SK-N-SH (cell line): Measurements from ENCODE around the gene CFAP100. TPM values are rescaled to one million over a fixed set of nuclear protein-coding genes. Genes with fewer than 3 reads are reported as not detected.

ENCODE experiments used
- CTCF ChIA-PET: fragments of 300-600, 350-600 bp; formaldehyde crosslinking; extraction: SDS; loops from one replicate; lab custom pipeline; 2021; lab: Yijun Ruan, JAX
- POLR2A ChIA-PET: fragments of 350-600 bp; sonication (Branson Sonifier 250); formaldehyde crosslinking; extraction: SDS; loops from one replicate; lab custom pipeline; 2020; ENCODE audit warnings: antibody characterized with exemption, inconsistent platforms; lab: Yijun Ruan, JAX
- DNase-seq: peaks from one replicate; pipeline ENCODE4 v3.0.0; 2012
- H2AFZ ChIP-seq: fragments of 200-600 bp; sonication (generic); 2 replicates; pipeline ENCODE4 v1.8.1; 2016; ENCODE audit warnings: antibody characterized with exemption, mild to moderate bottlenecking, low read depth
- H3F3A ChIP-seq: fragments of 200-600 bp; sonication (generic); replicated peaks from 2 replicates; pipeline ENCODE3; 2016; ENCODE audit warnings: antibody characterized with exemption, mild to moderate bottlenecking; ENCODE audit not compliant: insufficient read depth
- H3K27ac ChIP-seq, 2 experiments: fragments of 200-500 bp in 1 of 2; fragments of 200-600 bp in 1 of 2; sonication (Bioruptor generic) in 1 of 2; sonication (generic), shearing (Covaris generic) in 1 of 2; 2 replicates each; pipeline versions ENCODE4 v1.5.1 to v1.6.1; 2014 to 2016; ENCODE audit warnings: low read depth in 2 of 2, inconsistent platforms in 1 of 2, low read length in 1 of 2, mild to moderate bottlenecking in 1 of 2, mixed read lengths in 1 of 2
- H3K27me3 ChIP-seq: fragments of 200-600 bp; sonication (generic), shearing (Covaris generic); 2 replicates; pipeline ENCODE4 v1.6.1; 2016; ENCODE audit warnings: mixed run types; ENCODE audit not compliant: insufficient read depth
- H3K36me3 ChIP-seq, 2 experiments: fragments of 200-500 bp in 1 of 2; fragments of 200-600 bp in 1 of 2; sonication (Bioruptor generic) in 1 of 2; sonication (generic) in 1 of 2; replicated peaks in 1 of 2; 2 replicates each; pipeline versions ENCODE3 to v1.5.1; 2014 to 2016; ENCODE audit warnings: low read length in 1 of 2, mild to moderate bottlenecking in 1 of 2; ENCODE audit not compliant: insufficient read depth in 2 of 2, control insufficient read depth in 1 of 2
- H3K4me1 ChIP-seq, 2 experiments: fragments of 200-500 bp in 1 of 2; fragments of 200-600 bp in 1 of 2; sonication (Bioruptor generic) in 1 of 2; sonication (generic), shearing (Covaris generic) in 1 of 2; 2 replicates each; pipeline versions ENCODE4 v1.5.1 to v1.6.1; 2014 to 2016; ENCODE audit warnings: low read depth in 1 of 2, low read length in 1 of 2, mixed run types in 1 of 2; ENCODE audit not compliant: insufficient read depth in 2 of 2, control insufficient read depth in 1 of 2
- H3K4me2 ChIP-seq: fragments of 200-600 bp; sonication (generic), shearing (Covaris generic); 2 replicates; pipeline ENCODE4 v1.6.1; 2017; ENCODE audit warnings: mixed run types
- H3K4me3 ChIP-seq, 2 experiments: fragments of 200-500 bp in 1 of 2; fragments of 200-600 bp in 1 of 2; sonication (Bioruptor generic) in 1 of 2; sonication (generic), shearing (Covaris generic) in 1 of 2; 2 replicates each; pipeline versions ENCODE4 v1.5.1 to v1.8.1; 2014 to 2016; ENCODE audit warnings: low read depth in 2 of 2, inconsistent platforms in 1 of 2, low read length in 1 of 2, mild to moderate bottlenecking in 1 of 2, mixed read lengths in 1 of 2, moderate library complexity in 1 of 2
- H3K79me2 ChIP-seq: fragments of 200-600 bp; sonication (generic); 2 replicates; pipeline ENCODE4 v1.8.1; 2017; ENCODE audit warnings: mild to moderate bottlenecking; ENCODE audit not compliant: insufficient read depth
- H3K9ac ChIP-seq: fragments of 200-600 bp; sonication (generic); 2 replicates; pipeline ENCODE4 v1.6.1; 2017; ENCODE audit warnings: mixed run types
- H3K9me2 ChIP-seq: fragments of 200-600 bp; sonication (generic); 2 replicates; pipeline ENCODE4 v1.6.1; 2017; ENCODE audit warnings: mixed run types
- H3K9me3 ChIP-seq: fragments of 200-600 bp; sonication (generic); 2 replicates; pipeline ENCODE4 v1.6.1; 2017; ENCODE audit warnings: mixed run types, mild to moderate bottlenecking, moderate library complexity
- H4K20me1 ChIP-seq: fragments of 200-600 bp; sonication (generic); 2 replicates; pipeline ENCODE4 v1.6.1; 2017; ENCODE audit warnings: mild to moderate bottlenecking, mixed run types; ENCODE audit not compliant: insufficient read depth
- EP300 ChIP-seq, 2 experiments: IDR thresholded peaks; 2 replicates each; pipeline versions ENCODE4 v1.4.0 to v1.6.1; 2012; ENCODE audit warnings: borderline replicate concordance in 1 of 2, low read depth in 1 of 2, low read length in 1 of 2
- EZH2phosphoT487 ChIP-seq: fragments of 200-600 bp; sonication (generic); IDR thresholded peaks from 2 replicates; pipeline ENCODE4 v1.6.1; 2017; ENCODE audit warnings: low read depth, mixed run types, mild to moderate bottlenecking, antibody characterized with exemption, moderate library complexity, borderline replicate concordance
- FOSL2 ChIP-seq: IDR thresholded peaks from 2 replicates; pipeline ENCODE4 v1.4.0; 2012; ENCODE audit warnings: low read depth, mild to moderate bottlenecking, moderate library complexity, borderline replicate concordance
- GABPA ChIP-seq: IDR thresholded peaks from 2 replicates; pipeline ENCODE4 v1.4.0; 2012; ENCODE audit warnings: low read depth, mild to moderate bottlenecking
- IRF3 ChIP-seq: fragments of 150-350 bp; IDR thresholded peaks from 2 replicates; pipeline ENCODE4 v1.6.1; 2016; ENCODE audit warnings: mild to moderate bottlenecking, low read depth, low read length
- RAD21 ChIP-seq: IDR thresholded peaks from 2 replicates; pipeline ENCODE4 v1.6.1; 2012; ENCODE audit warnings: mild to moderate bottlenecking, low read length
- SIN3A ChIP-seq: IDR thresholded peaks from 2 replicates; pipeline ENCODE4 v1.6.1; 2012; ENCODE audit warnings: low read depth, mild to moderate bottlenecking, low read length, moderate library complexity, borderline replicate concordance
- SMC3 ChIP-seq: IDR thresholded peaks from 2 replicates; pipeline ENCODE4 v1.6.1; 2012; ENCODE audit warnings: low read depth, low read length, improper control_type of control experiment
- TAF1 ChIP-seq: IDR thresholded peaks from 2 replicates; pipeline ENCODE4 v1.6.1; 2012; ENCODE audit warnings: low read depth, mild to moderate bottlenecking, low read length, moderate library complexity, borderline replicate concordance
- YY1 ChIP-seq: IDR thresholded peaks from 2 replicates; pipeline ENCODE4 v1.4.0; 2012; ENCODE audit warnings: low read depth, mild to moderate bottlenecking
- WGBS: methylation state at CpG from one replicate; pipeline ENCODE4 v1.1.6; 2017; ENCODE audit warnings: low lambda C conversion rate; 5-methylcytosine and 5-hydroxymethylcytosine counted together
- polyA plus RNA-seq, 3 experiments: library from polyadenylated mRNA; depleted of rRNA; stranded (reverse); fragments of >200 nt; gene quantifications; 2 replicates each; pipeline ENCODE4 v1.2.3, GENCODE V29; 2012
- TF ChIP-seq, protein P1 (sequence below): fragments of 200-600 bp; sonication (generic); IDR thresholded peaks from 2 replicates; pipeline ENCODE4 v1.6.1; 2017; ENCODE audit warnings: antibody characterized with exemption, mild to moderate bottlenecking, moderate library complexity
- TF ChIP-seq, protein P2 (sequence below): IDR thresholded peaks from 2 replicates; pipeline ENCODE4 v1.4.0; 2012; ENCODE audit warnings: low read depth

Gene CFAP100
- polyA plus RNA-seq, 1 of the 3 experiments (the other 2 are of a cell fraction), result not detected

DNA sequence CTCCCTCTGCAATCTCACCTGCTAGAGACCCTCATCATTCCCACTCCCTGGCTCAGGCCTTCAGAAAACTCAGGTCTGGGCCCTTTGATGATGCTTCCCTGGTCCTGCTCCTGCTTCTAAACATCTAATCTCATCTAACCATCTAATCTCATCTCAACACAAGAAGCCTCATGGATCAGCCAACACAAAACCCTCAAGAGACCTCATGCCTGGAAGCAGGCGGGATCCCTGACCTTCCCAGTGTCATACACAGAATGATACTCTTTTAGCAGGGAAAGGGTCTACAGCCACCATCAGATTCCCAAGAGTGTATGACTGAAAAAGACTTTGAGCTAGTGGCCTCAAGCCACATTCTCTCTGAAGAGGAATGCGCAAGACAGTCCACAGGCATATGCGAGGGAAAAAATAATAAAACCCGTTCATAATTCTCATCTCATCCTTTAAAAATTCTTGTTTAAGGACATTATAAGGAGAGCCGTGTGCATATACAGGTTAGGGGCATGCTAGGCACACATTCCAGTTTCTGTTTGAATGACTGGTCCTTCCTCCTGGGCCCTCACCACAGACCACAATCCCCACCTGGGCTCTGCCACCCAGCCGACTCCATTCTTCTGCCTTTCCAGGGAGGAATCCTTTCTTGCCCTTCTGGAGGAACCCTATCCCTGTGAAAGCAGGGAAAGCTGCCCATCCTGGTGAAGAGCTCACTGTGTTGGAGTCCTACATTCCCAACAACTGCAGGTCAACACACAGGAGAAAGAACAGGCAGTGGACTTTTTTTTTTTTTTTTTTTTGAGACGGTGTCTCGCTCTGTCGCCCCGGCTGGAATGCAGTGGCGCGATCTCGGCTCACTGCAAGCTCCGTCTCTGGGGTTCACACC, 78.8 kb downstream of the CFAP100 start (continued):
- TF ChIP-seq, protein P1, sequence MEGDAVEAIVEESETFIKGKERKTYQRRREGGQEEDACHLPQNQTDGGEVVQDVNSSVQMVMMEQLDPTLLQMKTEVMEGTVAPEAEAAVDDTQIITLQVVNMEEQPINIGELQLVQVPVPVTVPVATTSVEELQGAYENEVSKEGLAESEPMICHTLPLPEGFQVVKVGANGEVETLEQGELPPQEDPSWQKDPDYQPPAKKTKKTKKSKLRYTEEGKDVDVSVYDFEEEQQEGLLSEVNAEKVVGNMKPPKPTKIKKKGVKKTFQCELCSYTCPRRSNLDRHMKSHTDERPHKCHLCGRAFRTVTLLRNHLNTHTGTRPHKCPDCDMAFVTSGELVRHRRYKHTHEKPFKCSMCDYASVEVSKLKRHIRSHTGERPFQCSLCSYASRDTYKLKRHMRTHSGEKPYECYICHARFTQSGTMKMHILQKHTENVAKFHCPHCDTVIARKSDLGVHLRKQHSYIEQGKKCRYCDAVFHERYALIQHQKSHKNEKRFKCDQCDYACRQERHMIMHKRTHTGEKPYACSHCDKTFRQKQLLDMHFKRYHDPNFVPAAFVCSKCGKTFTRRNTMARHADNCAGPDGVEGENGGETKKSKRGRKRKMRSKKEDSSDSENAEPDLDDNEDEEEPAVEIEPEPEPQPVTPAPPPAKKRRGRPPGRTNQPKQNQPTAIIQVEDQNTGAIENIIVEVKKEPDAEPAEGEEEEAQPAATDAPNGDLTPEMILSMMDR, result no peak
- no peak for TF ChIP-seq YY1
- TF ChIP-seq GABPA, result no peak
- TF ChIP-seq, protein P2, sequence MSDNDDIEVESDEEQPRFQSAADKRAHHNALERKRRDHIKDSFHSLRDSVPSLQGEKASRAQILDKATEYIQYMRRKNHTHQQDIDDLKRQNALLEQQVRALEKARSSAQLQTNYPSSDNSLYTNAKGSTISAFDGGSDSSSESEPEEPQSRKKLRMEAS, result no peak
- TF ChIP-seq TAF1, result no peak
- no peak for TF ChIP-seq FOSL2
- TF ChIP-seq SMC3, result no peak
- TF ChIP-seq RAD21, result no peak
- no peak for TF ChIP-seq SIN3A
- no peak for TF ChIP-seq EP300 (IDR thresholded peaks at IDR 0.05; ENCODE audit: borderline replicate concordance in 1 of 2, low read depth in 1 of 2, low read length in 1 of 2)
- TF ChIP-seq EZH2phosphoT487, result no peak

DNA sequence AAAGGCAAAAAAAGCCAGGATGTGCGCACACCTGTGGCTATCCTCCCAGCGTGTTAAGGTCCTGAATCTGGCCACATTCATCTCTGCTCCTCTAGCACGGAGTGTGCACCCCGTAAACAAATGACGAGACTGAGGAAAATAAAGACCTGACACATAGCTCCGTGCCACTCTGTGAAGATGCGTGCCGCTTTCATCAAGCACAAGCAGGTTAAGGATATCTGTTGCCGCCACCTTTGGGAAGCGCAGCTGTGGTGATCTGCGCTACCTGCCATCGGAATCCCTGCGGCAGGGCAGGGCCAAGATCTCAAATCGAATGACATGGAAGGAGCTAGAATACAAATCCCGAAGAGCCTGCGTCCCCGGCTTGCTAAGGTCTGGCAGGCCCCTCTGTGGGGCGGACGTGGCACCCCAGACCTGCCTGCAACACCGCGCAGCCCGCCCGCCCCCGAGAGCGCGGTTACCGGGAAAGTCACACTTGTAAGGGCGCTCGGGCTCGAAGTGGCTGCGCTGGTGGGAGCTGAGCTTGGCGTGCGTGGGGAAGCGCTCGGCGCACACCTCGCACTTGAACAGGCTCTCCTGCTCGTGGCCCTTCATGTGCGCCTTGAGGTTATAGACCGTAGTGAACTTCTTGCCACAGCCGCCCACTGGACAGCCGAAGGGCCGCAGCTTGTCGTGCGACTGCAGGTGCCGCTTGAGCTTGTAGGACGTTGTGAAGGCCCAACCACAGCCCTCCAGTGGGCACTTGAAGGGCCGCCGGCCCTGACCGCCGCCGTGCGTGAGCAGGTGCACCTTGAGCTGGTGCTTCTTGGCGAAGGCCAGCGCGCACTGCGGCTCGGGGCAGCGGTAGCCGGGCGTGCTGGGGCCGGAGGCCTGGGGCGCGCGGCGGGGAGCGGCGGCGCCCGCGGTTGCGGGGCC, 80.0 kb downstream of the CFAP100 start:
- Histone ChIP-seq H4K20me1 (peaks cover 43% of the 10 kb centered on the region), H3K4me1 (peaks cover 20 to 36% of the 10 kb centered on the region in 2 experiments), H3K9ac (peak overlapping the region; percentile 64), H3K9me2 (no peaks in the 10 kb centered on the region), H3K27ac (peak overlapping the region; percentile 38 to 91; a peak in 3 of 4 replicates), H3F3A (peaks cover 6% of the 10 kb centered on the region), H3K4me3 (peak overlapping the region; percentile 84 to 88), H3K79me2 (peaks cover 52% of the 10 kb centered on the region), H3K4me2 (peak overlapping the region; percentile 92), H2AFZ (no peak overlapping the region), H3K27me3 (no peaks in the 10 kb centered on the region), H3K9me3 (no peaks in the 10 kb centered on the region), H3K36me3 (peaks cover 23 to 25% of the 10 kb centered on the region in 2 experiments)
- ChIA-PET CTCF (interaction anchor here (0.7 to 2.6 kb wide), 17 partner anchors 9 to 1835 kb away, joined by 3 to 20 read pairs (median 5); no protein-coding TSS in a partner anchor), POLR2A (no interaction called here)
- WGBS, result 52% methylated on average over 15 of the region's 72 CpGs
- TF ChIP-seq, protein P2, result 0 out of 2 replicates have a peak, but pooled peaks have one; percentile 25
- no peak for TF ChIP-seq IRF3
- peak; percentile 69 for DNase-seq
